CD4-positive, alpha-beta T cell treated with Interleukin-17A for 4 hours (primary cell): ENCODE results near the gene NAV1.
"Not testable (repeated sequence)": the region's sequence is repeated elsewhere in the genome, so short reads cannot be mapped to it uniquely, and the experiment has no call there.

Source experiments
- DNase-seq: peaks from one replicate; pipeline ENCODE4 v3.0.0-alpha.2; 2020; ENCODE audit warnings: mixed read lengths

Gene NAV1

GRCh38 chr1:201566529-201566823 is 27.5 kb downstream of the NAV1 start:
- DNase-seq: no peak

GRCh38 chr1:201566933-201567801 is 28.2 kb downstream of the NAV1 start:
- DNase-seq: no peak

- DNase-seq: no peak
Observed at GRCh38 chr1:201568265-201568664, 29.3 kb downstream of the NAV1 start.

- no peak for DNase-seq
Observed at GRCh38 chr1:201568859-201569294, 29.9 kb downstream of the NAV1 start.

GRCh38 chr1:201570181-201570885 is 31.4 kb downstream of the NAV1 start:
- no peak for DNase-seq

GRCh38 chr1:201570886-201571624 is 32.1 kb downstream of the NAV1 start:
- no peak for DNase-seq

- DNase-seq: no peak
Observed at GRCh38 chr1:201573030-201573429, 34.1 kb downstream of the NAV1 start.

GRCh38 chr1:201573923-201574322 is 35.0 kb downstream of the NAV1 start:
- no peak for DNase-seq

- DNase-seq: no peak
Observed at GRCh38 chr1:201575912-201576311, 37.0 kb downstream of the NAV1 start.

GRCh38 chr1:201576914-201577313 is 38.0 kb downstream of the NAV1 start:
- DNase-seq: no peak

- no peak for DNase-seq
Observed at GRCh38 chr1:201578008-201578888, 39.3 kb downstream of the NAV1 start.

- DNase-seq: not testable (repeated sequence)
Observed at GRCh38 chr1:201581371-201581770, 42.4 kb downstream of the NAV1 start.

GRCh38 chr1:201582705-201583442 is 43.9 kb downstream of the NAV1 start:
- no peak for DNase-seq

GRCh38 chr1:201583663-201584062 is 44.7 kb downstream of the NAV1 start:
- no peak for DNase-seq

- DNase-seq: no peak
Observed at GRCh38 chr1:201584471-201585092, 45.7 kb downstream of the NAV1 start.

- DNase-seq: no peak
Observed at GRCh38 chr1:201585093-201585483, 46.2 kb downstream of the NAV1 start.

GRCh38 chr1:201585901-201586300 is 47.0 kb downstream of the NAV1 start:
- DNase-seq: no peak

GRCh38 chr1:201586806-201587205 is 47.9 kb downstream of the NAV1 start:
- no peak for DNase-seq

- no peak for DNase-seq
Observed at GRCh38 chr1:201587729-201588128, 48.8 kb downstream of the NAV1 start.
